KG1 (cell line): ENCODE data around the gene GRIK1.

Source experiments
- DNase-seq: peaks from one replicate; lab custom pipeline; 2025; lab: John Stamatoyannopoulos, UW

Gene GRIK1

GRCh38 chr21:29827647-29828046 is 112.1 kb downstream of the GRIK1 start:
- no peak for DNase-seq

- DNase-seq = no peak
Observed at GRCh38 chr21:29827236-29827635, 112.6 kb downstream of the GRIK1 start.

GRCh38 chr21:29826386-29826785 is 113.4 kb downstream of the GRIK1 start:
- DNase-seq = no peak

GRCh38 chr21:29825936-29826335 is 113.9 kb downstream of the GRIK1 start:
- no peak for DNase-seq

GRCh38 chr21:29825345-29825744 is 114.5 kb downstream of the GRIK1 start:
- DNase-seq = no peak

- no peak for DNase-seq
Observed at GRCh38 chr21:29822064-29822463, 117.7 kb downstream of the GRIK1 start.

- no peak for DNase-seq
Observed at GRCh38 chr21:29821230-29821629, 118.6 kb downstream of the GRIK1 start.

GRCh38 chr21:29819675-29820326 is 120.0 kb downstream of the GRIK1 start:
- DNase-seq = no peak

GRCh38 chr21:29818383-29818921 is 121.3 kb downstream of the GRIK1 start:
- no peak for DNase-seq

- no peak for DNase-seq
Observed at GRCh38 chr21:29817450-29817849, 122.3 kb downstream of the GRIK1 start.

GRCh38 chr21:29812947-29813346 is 126.8 kb downstream of the GRIK1 start:
- DNase-seq = no peak

- DNase-seq = no peak
Observed at GRCh38 chr21:29810871-29811270, 128.9 kb downstream of the GRIK1 start.

GRCh38 chr21:29808153-29808552 is 131.6 kb downstream of the GRIK1 start:
- DNase-seq = no peak

- DNase-seq = no peak
Observed at GRCh38 chr21:29805105-29805504, 134.7 kb downstream of the GRIK1 start.

GRCh38 chr21:29803191-29803590 is 136.6 kb downstream of the GRIK1 start:
- no peak for DNase-seq

- no peak for DNase-seq
Observed at GRCh38 chr21:29801122-29801521, 138.7 kb downstream of the GRIK1 start.

- DNase-seq = no peak
Observed at GRCh38 chr21:29800056-29800455, 139.7 kb downstream of the GRIK1 start.

GRCh38 chr21:29798840-29799239 is 141.0 kb downstream of the GRIK1 start:
- DNase-seq = no peak

GRCh38 chr21:29797155-29797554 is 142.6 kb downstream of the GRIK1 start:
- DNase-seq = no peak

- DNase-seq = no peak
Observed at GRCh38 chr21:29793712-29794111, 146.1 kb downstream of the GRIK1 start.

GRCh38 chr21:29789393-29789792 is 150.4 kb downstream of the GRIK1 start:
- no peak for DNase-seq

- no peak for DNase-seq
Observed at GRCh38 chr21:29788752-29789151, 151.0 kb downstream of the GRIK1 start.

- DNase-seq = no peak
Observed at GRCh38 chr21:29787361-29787909, 152.4 kb downstream of the GRIK1 start.
